Nephron (organoid): ENCODE data around the gene SIRT5.

Experiments
- H3K27ac Mint-ChIP-seq, 3 experiments: 2 replicates each; pipeline ENCODE4 v1.8.0; 2020; ENCODE audit warnings: mixed read lengths in 3 of 3, mild to moderate bottlenecking in 2 of 3, moderate library complexity in 1 of 3
- H3K27me3 Mint-ChIP-seq: 2 replicates; pipeline ENCODE4 v1.8.0; 2021; ENCODE audit warnings: low read depth, mild to moderate bottlenecking, moderate library complexity, mixed read lengths
- H3K36me3 Mint-ChIP-seq: 2 replicates; pipeline ENCODE4 v1.8.0; 2020; ENCODE audit warnings: low read depth, mixed read lengths
- H3K4me1 Mint-ChIP-seq: 2 replicates; pipeline ENCODE4 v1.8.0; 2020; ENCODE audit warnings: mixed read lengths
- H3K4me3 Mint-ChIP-seq, 3 experiments: 2 replicates each; pipeline ENCODE4 v1.8.0; 2020; ENCODE audit warnings: mild to moderate bottlenecking in 3 of 3, mixed read lengths in 3 of 3, moderate library complexity in 2 of 3
- H3K9me3 Mint-ChIP-seq: 2 replicates; pipeline ENCODE4 v1.8.0; 2020; ENCODE audit warnings: mixed read lengths
- TF ChIP-seq, protein P1 (sequence below), 3 experiments: fragments of 200-600 bp; sonication (generic); IDR thresholded peaks; one replicate each; pipeline ENCODE4 v1.5.0; 2021; ENCODE audit warnings: antibody characterized with exemption in 3 of 3; ENCODE audit not compliant: unreplicated experiment in 3 of 3

The SIRT5 gene

GRCh38 chr6:13528232-13528631 is 46.2 kb upstream of the SIRT5 start:
- Mint-ChIP-seq H3K4me3 (no peak overlapping the region), H3K27me3 (peaks cover 3% of the 10 kb centered on the region), H3K27ac (peak overlapping the region in 2 of 3 experiments; percentile 11 to 72), H3K4me1 (peaks cover 19% of the 10 kb centered on the region), H3K9me3 (no peaks in the 10 kb centered on the region), H3K36me3 (no peaks in the 10 kb centered on the region)
- TF ChIP-seq, protein P1, sequence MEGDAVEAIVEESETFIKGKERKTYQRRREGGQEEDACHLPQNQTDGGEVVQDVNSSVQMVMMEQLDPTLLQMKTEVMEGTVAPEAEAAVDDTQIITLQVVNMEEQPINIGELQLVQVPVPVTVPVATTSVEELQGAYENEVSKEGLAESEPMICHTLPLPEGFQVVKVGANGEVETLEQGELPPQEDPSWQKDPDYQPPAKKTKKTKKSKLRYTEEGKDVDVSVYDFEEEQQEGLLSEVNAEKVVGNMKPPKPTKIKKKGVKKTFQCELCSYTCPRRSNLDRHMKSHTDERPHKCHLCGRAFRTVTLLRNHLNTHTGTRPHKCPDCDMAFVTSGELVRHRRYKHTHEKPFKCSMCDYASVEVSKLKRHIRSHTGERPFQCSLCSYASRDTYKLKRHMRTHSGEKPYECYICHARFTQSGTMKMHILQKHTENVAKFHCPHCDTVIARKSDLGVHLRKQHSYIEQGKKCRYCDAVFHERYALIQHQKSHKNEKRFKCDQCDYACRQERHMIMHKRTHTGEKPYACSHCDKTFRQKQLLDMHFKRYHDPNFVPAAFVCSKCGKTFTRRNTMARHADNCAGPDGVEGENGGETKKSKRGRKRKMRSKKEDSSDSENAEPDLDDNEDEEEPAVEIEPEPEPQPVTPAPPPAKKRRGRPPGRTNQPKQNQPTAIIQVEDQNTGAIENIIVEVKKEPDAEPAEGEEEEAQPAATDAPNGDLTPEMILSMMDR (IDR thresholded peaks at IDR 0.05; ENCODE audit: unreplicated experiment in 3 of 3), result no peak

- no peaks in the 10 kb centered on the region for H3K36me3 Mint-ChIP-seq
- TF ChIP-seq, protein P1 (IDR thresholded peaks at IDR 0.05; ENCODE audit: unreplicated experiment in 3 of 3), result no peak
- H3K27ac Mint-ChIP-seq, result no peak overlapping the region
- H3K9me3 Mint-ChIP-seq, result no peaks in the 10 kb centered on the region
- peaks cover 3% of the 10 kb centered on the region for H3K27me3 Mint-ChIP-seq
- H3K4me1 Mint-ChIP-seq, result peaks cover 16% of the 10 kb centered on the region
- no peak overlapping the region for H3K4me3 Mint-ChIP-seq
Measured at GRCh38 chr6:13528777-13529343, 45.5 kb upstream of the SIRT5 start.

DNA sequence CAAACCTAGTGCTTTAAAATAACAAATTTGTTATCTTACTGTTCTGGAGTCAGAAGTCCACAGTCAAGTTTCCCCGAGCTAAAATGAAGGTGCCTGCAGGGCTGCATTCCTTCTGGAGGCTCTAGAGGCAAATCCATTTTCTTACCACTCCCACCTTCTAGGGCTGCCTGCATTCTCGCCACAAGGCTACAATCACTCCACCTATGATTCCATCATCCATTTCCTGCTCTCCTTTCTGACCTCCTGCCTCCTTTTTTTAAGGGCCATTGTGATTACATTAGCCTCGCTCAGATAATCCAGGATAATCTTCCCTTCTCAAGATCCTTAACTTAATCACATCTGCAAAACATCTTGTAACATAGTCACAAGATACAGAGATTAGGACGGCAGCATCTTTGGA is 42.4 kb upstream of the SIRT5 start:
- Mint-ChIP-seq H3K9me3 (no peaks in the 10 kb centered on the region), H3K36me3 (no peaks in the 10 kb centered on the region), H3K27me3 (peaks cover 3% of the 10 kb centered on the region), H3K27ac (no peak overlapping the region), H3K4me1 (no peaks in the 10 kb centered on the region), H3K4me3 (no peak overlapping the region)
- TF ChIP-seq, protein P1 (IDR thresholded peaks at IDR 0.05; ENCODE audit: unreplicated experiment in 3 of 3), result no peak

DNA sequence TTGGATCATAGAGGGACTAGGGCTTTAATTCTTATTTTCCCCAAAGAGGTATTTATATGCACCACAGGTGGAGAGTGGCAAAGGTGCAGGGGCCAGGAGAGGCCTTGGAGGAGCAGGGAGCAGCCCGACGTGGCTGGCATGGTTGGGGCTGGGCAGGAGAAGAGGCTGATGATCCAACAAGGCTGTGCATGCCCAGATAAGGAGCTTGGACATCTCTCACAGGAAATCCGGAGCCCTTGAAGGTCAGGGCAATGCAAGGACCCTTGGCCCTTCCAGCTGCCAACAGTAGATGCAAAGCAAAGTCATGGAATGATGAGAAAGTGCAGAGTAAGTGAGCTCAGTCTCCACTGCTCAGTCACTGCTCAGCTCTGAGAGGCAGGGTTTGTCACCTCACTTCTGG is 39.9 kb upstream of the SIRT5 start:
- H3K9me3 Mint-ChIP-seq, result no peaks in the 10 kb centered on the region
- no peaks in the 10 kb centered on the region for H3K36me3 Mint-ChIP-seq
- H3K4me1 Mint-ChIP-seq, result no peaks in the 10 kb centered on the region
- TF ChIP-seq, protein P1 (IDR thresholded peaks at IDR 0.05; ENCODE audit: unreplicated experiment in 3 of 3), result no peak
- peaks cover 3% of the 10 kb centered on the region for H3K27me3 Mint-ChIP-seq
- H3K27ac Mint-ChIP-seq, result no peak overlapping the region
- H3K4me3 Mint-ChIP-seq, result no peak overlapping the region

GRCh38 chr6:13535306-13535705 is 39.1 kb upstream of the SIRT5 start:
- Mint-ChIP-seq H3K36me3 (no peaks in the 10 kb centered on the region), H3K4me3 (no peak overlapping the region), H3K27ac (no peak overlapping the region), H3K4me1 (no peaks in the 10 kb centered on the region), H3K9me3 (no peaks in the 10 kb centered on the region), H3K27me3 (peaks cover 3% of the 10 kb centered on the region)
- TF ChIP-seq, protein P1 (IDR thresholded peaks at IDR 0.05; ENCODE audit: unreplicated experiment in 3 of 3), result no peak

GRCh38 chr6:13536796-13537526 is 37.4 kb upstream of the SIRT5 start:
- no peak overlapping the region for H3K4me3 Mint-ChIP-seq
- TF ChIP-seq, protein P1 (IDR thresholded peaks at IDR 0.05; ENCODE audit: unreplicated experiment in 3 of 3), result no peak
- no peaks in the 10 kb centered on the region for H3K9me3 Mint-ChIP-seq
- no peak overlapping the region for H3K27ac Mint-ChIP-seq
- H3K4me1 Mint-ChIP-seq, result no peaks in the 10 kb centered on the region
- peaks cover 3% of the 10 kb centered on the region for H3K27me3 Mint-ChIP-seq
- no peaks in the 10 kb centered on the region for H3K36me3 Mint-ChIP-seq
